Karpas-422 (cell line): ENCODE data around the gene UBR3. TPM values are rescaled to one million over a fixed set of nuclear protein-coding genes. Genes with fewer than 3 reads are reported as not detected.

Experiments used
- DNase-seq: peaks from one replicate; pipeline ENCODE4 v3.0.0-alpha.2; 2015
- H2AFZ ChIP-seq: fragments of 200-600 bp; sonication (generic); 2 replicates; pipeline ENCODE4 v1.6.1; 2014; ENCODE audit warnings: antibody characterized with exemption, low read length, mixed read lengths
- H3K27ac ChIP-seq: fragments of 200-600 bp; sonication (generic); 2 replicates; pipeline ENCODE4 v1.5.1; 2014; ENCODE audit warnings: mild to moderate bottlenecking, low read length, moderate library complexity
- H3K27me3 ChIP-seq: fragments of 200-600 bp; sonication (generic); 2 replicates; pipeline ENCODE4 v1.6.1; 2014; ENCODE audit warnings: low read length, mixed read lengths
- H3K36me3 ChIP-seq: fragments of 200-600 bp; sonication (generic); 2 replicates; pipeline ENCODE4 v1.6.1; 2014; ENCODE audit warnings: low read length, mixed read lengths; ENCODE audit not compliant: insufficient read depth
- H3K4me1 ChIP-seq: fragments of 200-600 bp; sonication (generic); 2 replicates; pipeline ENCODE4 v1.6.1; 2014; ENCODE audit warnings: mild to moderate bottlenecking, low read length, mixed read lengths
- H3K4me2 ChIP-seq: fragments of 200-600 bp; sonication (generic); 2 replicates; pipeline ENCODE4 v1.6.1; 2014; ENCODE audit warnings: low read length, low read depth, mild to moderate bottlenecking; ENCODE audit not compliant: poor library complexity, severe bottlenecking
- H3K4me3 ChIP-seq: fragments of 200-600 bp; sonication (generic); 2 replicates; pipeline ENCODE4 v1.5.1; 2014; ENCODE audit warnings: mild to moderate bottlenecking, antibody characterized with exemption, low read length, mixed read lengths
- H3K79me2 ChIP-seq: fragments of 200-600 bp; sonication (generic); 2 replicates; pipeline ENCODE4 v1.6.1; 2014; ENCODE audit warnings: mild to moderate bottlenecking, low read length, mixed read lengths
- H3K9ac ChIP-seq: fragments of 200-600 bp; sonication (generic); 2 replicates; pipeline ENCODE4 v1.6.0; 2014; ENCODE audit warnings: low read length
- H3K9me2 ChIP-seq: fragments of 200-600 bp; sonication (generic), shearing (Covaris generic); replicated peaks from 2 replicates; pipeline ENCODE4 v1.6.0; 2014; ENCODE audit warnings: mild to moderate bottlenecking, low read length, moderate library complexity; ENCODE audit not compliant: insufficient read depth
- H3K9me3 ChIP-seq: fragments of 300-700, 200-600 bp; sonication (generic); 2 replicates; pipeline ENCODE4 v1.6.1; 2014; ENCODE audit warnings: low read length, mixed read lengths
- H4K20me1 ChIP-seq: fragments of 200-600 bp; sonication (generic); 2 replicates; pipeline ENCODE4 v1.6.1; 2014; ENCODE audit warnings: mild to moderate bottlenecking, antibody characterized with exemption, low read length, low read depth; ENCODE audit not compliant: insufficient read depth
- total RNA-seq: library from RNA; depleted of rRNA; stranded (reverse); fragments of >200 nt; shearing (Covaris generic); gene quantifications from 2 replicates; pipeline ENCODE4 v1.2.3, GENCODE V29; 2014; ENCODE audit warnings: low replicate concordance

The UBR3 gene
- total RNA-seq, 1 experiment from 2014 or later, result 50.8 TPM

- no peaks in the 10 kb centered on the region for H4K20me1 ChIP-seq
- no peak overlapping the region for H3K27ac ChIP-seq
- H3K79me2 ChIP-seq, result no peaks in the 10 kb centered on the region
- no peak overlapping the region for H2AFZ ChIP-seq
- no peak overlapping the region for H3K4me3 ChIP-seq
- DNase-seq, result no peak
- no peak overlapping the region for H3K9ac ChIP-seq
- H3K36me3 ChIP-seq, result 0 out of 2 replicates have a peak, but pooled peaks cover 4% of the 10 kb centered on the region
- no peaks in the 10 kb centered on the region for H3K27me3 ChIP-seq
- H3K9me2 ChIP-seq, result peaks cover 4% of the 10 kb centered on the region; the same call in 1 of the 2 replicates
- peaks cover 13% of the 10 kb centered on the region for H3K4me1 ChIP-seq
- no peak overlapping the region for H3K4me2 ChIP-seq
- H3K9me3 ChIP-seq, result no peaks in the 10 kb centered on the region
These were observed 204.0 kb downstream of the UBR3 start for GRCh38 chr2:170031288-170031687.

- H4K20me1 ChIP-seq, result no peaks in the 10 kb centered on the region
- no peak for DNase-seq
- no peaks in the 10 kb centered on the region for H3K9me3 ChIP-seq
These were observed 207.3 kb downstream of the UBR3 start for GRCh38 chr2:170034596-170034995.

GRCh38 chr2:170038734-170039133 is 211.5 kb downstream of the UBR3 start:
- H3K79me2 ChIP-seq, result no peaks in the 10 kb centered on the region
- H3K4me3 ChIP-seq, result no peak overlapping the region
- no peak overlapping the region for H3K9ac ChIP-seq
- H3K9me3 ChIP-seq, result no peaks in the 10 kb centered on the region
- H3K4me1 ChIP-seq, result no peaks in the 10 kb centered on the region
- no peaks in the 10 kb centered on the region for H3K9me2 ChIP-seq
- DNase-seq, result no peak
- no peak overlapping the region for H3K4me2 ChIP-seq
- no peak overlapping the region for H2AFZ ChIP-seq
- H3K27ac ChIP-seq, result no peak overlapping the region
- 0 out of 2 replicates have a peak, but pooled peaks cover 6% of the 10 kb centered on the region for H3K36me3 ChIP-seq
- H3K27me3 ChIP-seq, result no peaks in the 10 kb centered on the region
- no peaks in the 10 kb centered on the region for H4K20me1 ChIP-seq

More at GRCh38 chr2:170034596-170034995, 207.3 kb downstream of the UBR3 start:
- Histone ChIP-seq H3K4me1 (no peaks in the 10 kb centered on the region), H3K9ac (no peak overlapping the region), H2AFZ (no peak overlapping the region), H3K9me2 (no peaks in the 10 kb centered on the region), H3K79me2 (no peaks in the 10 kb centered on the region), H3K27ac (no peak overlapping the region), H3K36me3 (0 out of 2 replicates have a peak, but pooled peaks cover 4% of the 10 kb centered on the region), H3K4me3 (no peak overlapping the region), H3K4me2 (no peak overlapping the region), H3K27me3 (no peaks in the 10 kb centered on the region)

- no peak overlapping the region for H3K4me2 ChIP-seq
- no peak for DNase-seq
- H3K9me2 ChIP-seq, result no peaks in the 10 kb centered on the region
- no peak overlapping the region for H2AFZ ChIP-seq
- H3K4me3 ChIP-seq, result no peak overlapping the region
- H3K4me1 ChIP-seq, result no peaks in the 10 kb centered on the region
- H3K27me3 ChIP-seq, result no peaks in the 10 kb centered on the region
- 0 out of 2 replicates have a peak, but pooled peaks cover 6% of the 10 kb centered on the region for H3K36me3 ChIP-seq
- H3K79me2 ChIP-seq, result no peaks in the 10 kb centered on the region
- H4K20me1 ChIP-seq, result no peaks in the 10 kb centered on the region
- H3K9me3 ChIP-seq, result no peaks in the 10 kb centered on the region
- no peak overlapping the region for H3K9ac ChIP-seq
- H3K27ac ChIP-seq, result no peak overlapping the region
These were observed 212.3 kb downstream of the UBR3 start for GRCh38 chr2:170039401-170040172.

- no peaks in the 10 kb centered on the region for H3K4me1 ChIP-seq
- no peak for DNase-seq
- no peak overlapping the region for H2AFZ ChIP-seq
- no peaks in the 10 kb centered on the region for H3K9me3 ChIP-seq
- no peak overlapping the region for H3K27ac ChIP-seq
- H3K27me3 ChIP-seq, result no peaks in the 10 kb centered on the region
- 0 out of 2 replicates have a peak, but pooled peaks cover 6% of the 10 kb centered on the region for H3K36me3 ChIP-seq
- H4K20me1 ChIP-seq, result no peaks in the 10 kb centered on the region
- H3K79me2 ChIP-seq, result no peaks in the 10 kb centered on the region
- no peaks in the 10 kb centered on the region for H3K9me2 ChIP-seq
- H3K4me3 ChIP-seq, result no peak overlapping the region
- H3K4me2 ChIP-seq, result no peak overlapping the region
- H3K9ac ChIP-seq, result no peak overlapping the region
These were observed 217.7 kb downstream of the UBR3 start for GRCh38 chr2:170044751-170045478.

GRCh38 chr2:170047331-170048065 is 220.2 kb downstream of the UBR3 start:
- H3K9me3 ChIP-seq, result no peaks in the 10 kb centered on the region
- no peaks in the 10 kb centered on the region for H4K20me1 ChIP-seq
- no peak overlapping the region for H2AFZ ChIP-seq
- H3K9me2 ChIP-seq, result no peaks in the 10 kb centered on the region
- H3K4me3 ChIP-seq, result no peak overlapping the region
- H3K79me2 ChIP-seq, result no peaks in the 10 kb centered on the region
- DNase-seq, result no peak
- H3K9ac ChIP-seq, result no peak overlapping the region
- H3K27me3 ChIP-seq, result no peaks in the 10 kb centered on the region
- H3K4me2 ChIP-seq, result no peak overlapping the region
- H3K27ac ChIP-seq, result no peak overlapping the region
- H3K36me3 ChIP-seq, result 0 out of 2 replicates have a peak, but pooled peaks cover 3% of the 10 kb centered on the region
- no peaks in the 10 kb centered on the region for H3K4me1 ChIP-seq

GRCh38 chr2:170052151-170052550 is 224.9 kb downstream of the UBR3 start:
- Histone ChIP-seq H4K20me1 (no peaks in the 10 kb centered on the region), H3K27ac (no peak overlapping the region), H3K79me2 (no peaks in the 10 kb centered on the region), H3K4me1 (peaks cover 5% of the 10 kb centered on the region), H3K36me3 (0 out of 2 replicates have a peak, but pooled peaks cover 3% of the 10 kb centered on the region), H3K4me3 (no peak overlapping the region), H3K9ac (no peak overlapping the region), H3K27me3 (no peaks in the 10 kb centered on the region), H3K4me2 (no peak overlapping the region), H3K9me3 (no peaks in the 10 kb centered on the region), H2AFZ (no peak overlapping the region), H3K9me2 (no peaks in the 10 kb centered on the region)
- no peak for DNase-seq

GRCh38 chr2:170054997-170055396 is 227.7 kb downstream of the UBR3 start:
- no peak overlapping the region for H3K9ac ChIP-seq
- no peaks in the 10 kb centered on the region for H3K27me3 ChIP-seq
- H3K27ac ChIP-seq, result no peak overlapping the region
- no peaks in the 10 kb centered on the region for H3K9me2 ChIP-seq
- 0 out of 2 replicates have a peak, but pooled peaks cover 3% of the 10 kb centered on the region for H3K36me3 ChIP-seq
- DNase-seq, result no peak
- no peaks in the 10 kb centered on the region for H4K20me1 ChIP-seq
- 0 out of 2 replicates have a peak, but pooled peaks cover 5% of the 10 kb centered on the region for H3K79me2 ChIP-seq
- H3K4me1 ChIP-seq, result peaks cover 13% of the 10 kb centered on the region
- H2AFZ ChIP-seq, result no peak overlapping the region
- H3K4me3 ChIP-seq, result no peak overlapping the region
- no peaks in the 10 kb centered on the region for H3K9me3 ChIP-seq
- no peak overlapping the region for H3K4me2 ChIP-seq
